Suppressor macrophage treated with lipopolysaccharide for 1 hour (primary cell): ENCODE measurements around the gene NOL4L.

Source experiments
- DNase-seq, 3 donors: peaks; one replicate each; pipeline ENCODE4 v3.0.0-alpha.2; 2020 to 2022

The NOL4L gene

GRCh38 chr20:32575227-32575581 is 9.9 kb downstream of the NOL4L start:
- no peak for DNase-seq

GRCh38 chr20:32574296-32575226 is 10.6 kb downstream of the NOL4L start:
- peak; percentile 89 to 92 (median 90) for DNase-seq

GRCh38 chr20:32573167-32573851 is 11.8 kb downstream of the NOL4L start:
- DNase-seq: no peak

- no peak for DNase-seq
Measured at GRCh38 chr20:32572271-32572968, 12.7 kb downstream of the NOL4L start.

GRCh38 chr20:32571566-32571965 is 13.6 kb downstream of the NOL4L start:
- no peak for DNase-seq

GRCh38 chr20:32570401-32571190 is 14.5 kb downstream of the NOL4L start:
- DNase-seq: peak; percentile 39 to 68 (median 45)

GRCh38 chr20:32569380-32570305 is 15.5 kb downstream of the NOL4L start:
- DNase-seq: no peak

GRCh38 chr20:32569018-32569379 is 16.1 kb downstream of the NOL4L start:
- no peak for DNase-seq

- no peak for DNase-seq
Measured at GRCh38 chr20:32567384-32568178, 17.6 kb downstream of the NOL4L start.

- no peak for DNase-seq
Measured at GRCh38 chr20:32566379-32567374, 18.5 kb downstream of the NOL4L start.

- DNase-seq: no peak
Measured at GRCh38 chr20:32565735-32566032, 19.4 kb downstream of the NOL4L start.

- DNase-seq: peak; percentile 67 to 76 (median 68)
Measured at GRCh38 chr20:32564921-32565734, 20.0 kb downstream of the NOL4L start.

GRCh38 chr20:32564440-32564839 is 20.7 kb downstream of the NOL4L start:
- no peak for DNase-seq

GRCh38 chr20:32563311-32564272 is 21.5 kb downstream of the NOL4L start:
- no peak for DNase-seq

GRCh38 chr20:32562495-32562911 is 22.6 kb downstream of the NOL4L start:
- DNase-seq: no peak

GRCh38 chr20:32560989-32561830 is 23.9 kb downstream of the NOL4L start:
- DNase-seq: no peak
